Measurements from ENCODE around the gene TFPI. TPM values are rescaled to one million over a fixed set of nuclear protein-coding genes. Genes with fewer than 3 reads are reported as not detected.
"Not testable (repeated sequence)": the region's sequence is repeated elsewhere in the genome, so short reads cannot be mapped to it uniquely, and the experiment has no call there.

The TFPI gene
- total and polyA plus RNA-seq, 3 donors from 2014 or later: 10.5 to 13.5 (median 10.5) TPM

DNA sequence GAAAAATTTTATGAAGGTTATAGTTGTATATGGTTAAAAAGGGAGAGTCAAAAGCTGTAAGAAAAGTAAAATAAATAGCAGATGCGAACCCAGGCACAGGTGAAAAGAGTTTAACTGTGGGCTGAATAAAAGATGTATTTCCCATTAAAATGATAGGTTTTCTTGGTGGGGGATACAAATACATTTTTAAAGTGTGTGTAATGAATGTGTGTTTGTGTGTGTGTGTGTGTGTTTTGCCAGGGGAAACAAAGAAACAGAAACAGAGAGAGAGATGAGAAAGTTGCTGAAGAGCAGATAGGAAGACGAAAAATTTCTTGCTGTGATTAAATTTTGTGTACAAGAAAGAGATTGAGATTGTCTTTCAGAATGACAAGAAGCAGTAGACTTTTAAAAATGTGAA is 12.1 kb downstream of the TFPI start:
- TF ChIP-seq POLR2A (IDR thresholded peaks at IDR 0.05): no peak
- TF ChIP-seq, protein P1, sequence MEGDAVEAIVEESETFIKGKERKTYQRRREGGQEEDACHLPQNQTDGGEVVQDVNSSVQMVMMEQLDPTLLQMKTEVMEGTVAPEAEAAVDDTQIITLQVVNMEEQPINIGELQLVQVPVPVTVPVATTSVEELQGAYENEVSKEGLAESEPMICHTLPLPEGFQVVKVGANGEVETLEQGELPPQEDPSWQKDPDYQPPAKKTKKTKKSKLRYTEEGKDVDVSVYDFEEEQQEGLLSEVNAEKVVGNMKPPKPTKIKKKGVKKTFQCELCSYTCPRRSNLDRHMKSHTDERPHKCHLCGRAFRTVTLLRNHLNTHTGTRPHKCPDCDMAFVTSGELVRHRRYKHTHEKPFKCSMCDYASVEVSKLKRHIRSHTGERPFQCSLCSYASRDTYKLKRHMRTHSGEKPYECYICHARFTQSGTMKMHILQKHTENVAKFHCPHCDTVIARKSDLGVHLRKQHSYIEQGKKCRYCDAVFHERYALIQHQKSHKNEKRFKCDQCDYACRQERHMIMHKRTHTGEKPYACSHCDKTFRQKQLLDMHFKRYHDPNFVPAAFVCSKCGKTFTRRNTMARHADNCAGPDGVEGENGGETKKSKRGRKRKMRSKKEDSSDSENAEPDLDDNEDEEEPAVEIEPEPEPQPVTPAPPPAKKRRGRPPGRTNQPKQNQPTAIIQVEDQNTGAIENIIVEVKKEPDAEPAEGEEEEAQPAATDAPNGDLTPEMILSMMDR (IDR thresholded peaks at IDR 0.05): no peak
- 62 to 67% methylated on average over 2 of the region's 2 CpGs for WGBS, 2 donors
- peak overlapping the region; percentile 75 to 83 for H3K27ac ChIP-seq

DNA sequence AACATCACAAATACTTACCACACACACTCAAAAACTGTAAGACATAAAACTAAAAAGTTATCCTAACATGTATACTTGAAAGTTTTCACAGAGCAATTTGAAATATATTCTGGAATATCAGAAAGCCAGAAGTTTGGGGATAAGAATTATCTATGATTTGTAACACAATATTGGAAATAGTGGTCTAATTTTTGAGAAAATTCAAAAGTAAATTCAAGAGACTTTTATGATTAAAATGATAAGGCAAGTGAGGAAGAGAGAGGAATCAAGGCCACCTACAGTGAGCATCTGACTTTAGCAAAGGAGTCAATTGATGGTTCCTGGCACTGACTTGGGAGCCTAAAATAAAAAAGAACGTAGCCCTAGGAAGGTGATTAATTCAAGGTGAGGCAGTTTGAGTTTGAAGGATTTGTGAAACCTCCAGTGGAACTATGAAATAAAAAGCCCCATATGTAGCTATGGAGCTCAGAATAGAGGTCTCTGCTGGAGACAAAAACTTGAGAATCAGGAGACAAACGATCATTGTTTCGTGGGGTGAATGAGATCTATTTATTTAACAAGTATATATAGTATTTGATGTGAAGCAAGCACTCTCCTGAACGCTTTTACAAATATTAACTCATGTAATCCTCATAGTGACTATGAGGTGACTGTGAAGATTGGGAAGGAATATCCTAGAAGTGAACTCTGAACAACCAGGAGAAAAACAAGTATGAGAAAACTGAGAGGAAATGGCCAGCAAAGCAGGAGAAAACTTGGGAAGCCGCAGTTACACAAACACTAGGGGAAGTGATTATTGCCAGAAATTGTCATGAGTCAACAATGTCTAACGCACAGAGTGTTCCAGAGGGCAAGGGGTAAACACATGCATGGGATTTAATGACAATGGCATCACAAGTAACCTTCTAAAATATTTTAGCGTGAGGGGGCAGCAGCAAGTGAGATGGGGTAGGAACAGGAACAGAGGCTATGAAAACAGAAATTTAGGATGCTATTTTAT is 12.8 kb downstream of the TFPI start:
- Histone ChIP-seq H3K36me3 (ENCODE audit: low read depth, missing control alignments) (no peaks in the 10 kb centered on the region), H3K9me3 (no peaks in the 10 kb centered on the region), H3K27ac (peak overlapping the region; percentile 75 to 83), H3K4me3 (no peak overlapping the region), H3K27me3 (no peaks in the 10 kb centered on the region), H3K4me1 (no peaks in the 10 kb centered on the region)
- TF ChIP-seq, protein P1 (IDR thresholded peaks at IDR 0.05): no peak
- no peak for TF ChIP-seq POLR2A (IDR thresholded peaks at IDR 0.05)
- intact Hi-C loops (cut with DNase I; ENCODE audit: low total_unique reads): no loop called here
- WGBS, 2 donors: 44 to 49% methylated on average over 7 of the region's 7 CpGs
- no peak for DNase-seq

More for the DNA sequence above, 12.1 kb downstream of the TFPI start:
- Histone ChIP-seq H3K36me3 (ENCODE audit: low read depth, missing control alignments) (no peaks in the 10 kb centered on the region), H3K9me3 (no peaks in the 10 kb centered on the region), H3K4me1 (no peaks in the 10 kb centered on the region), H3K4me3 (no peak overlapping the region), H3K27me3 (no peaks in the 10 kb centered on the region)
- intact Hi-C loops (cut with DNase I; ENCODE audit: low total_unique reads): no loop called here
- DNase-seq: no peak

- H3K4me3 ChIP-seq; H3K27ac ChIP-seq; intact Hi-C loops (cut with DNase I; ENCODE audit: low total_unique reads); H3K36me3 ChIP-seq (ENCODE audit: low read depth, missing control alignments); H3K27me3 ChIP-seq; DNase-seq; H3K4me1 ChIP-seq; H3K9me3 ChIP-seq: not testable (repeated sequence)
- 88 to 89% methylated on average over 2 of the region's 2 CpGs for WGBS, 2 donors
These were observed 16.0 kb downstream of the TFPI start for GRCh38 chr2:187538222-187538621.

- H3K27ac ChIP-seq; H3K4me3 ChIP-seq; H3K9me3 ChIP-seq; intact Hi-C loops (cut with DNase I; ENCODE audit: low total_unique reads); DNase-seq; H3K4me1 ChIP-seq; H3K36me3 ChIP-seq (ENCODE audit: low read depth, missing control alignments); H3K27me3 ChIP-seq: not testable (repeated sequence)
- 96 to 97% methylated on average over 1 of the region's 1 CpG for WGBS, 2 donors
These were observed 18.9 kb downstream of the TFPI start for GRCh38 chr2:187535381-187535780.

DNA sequence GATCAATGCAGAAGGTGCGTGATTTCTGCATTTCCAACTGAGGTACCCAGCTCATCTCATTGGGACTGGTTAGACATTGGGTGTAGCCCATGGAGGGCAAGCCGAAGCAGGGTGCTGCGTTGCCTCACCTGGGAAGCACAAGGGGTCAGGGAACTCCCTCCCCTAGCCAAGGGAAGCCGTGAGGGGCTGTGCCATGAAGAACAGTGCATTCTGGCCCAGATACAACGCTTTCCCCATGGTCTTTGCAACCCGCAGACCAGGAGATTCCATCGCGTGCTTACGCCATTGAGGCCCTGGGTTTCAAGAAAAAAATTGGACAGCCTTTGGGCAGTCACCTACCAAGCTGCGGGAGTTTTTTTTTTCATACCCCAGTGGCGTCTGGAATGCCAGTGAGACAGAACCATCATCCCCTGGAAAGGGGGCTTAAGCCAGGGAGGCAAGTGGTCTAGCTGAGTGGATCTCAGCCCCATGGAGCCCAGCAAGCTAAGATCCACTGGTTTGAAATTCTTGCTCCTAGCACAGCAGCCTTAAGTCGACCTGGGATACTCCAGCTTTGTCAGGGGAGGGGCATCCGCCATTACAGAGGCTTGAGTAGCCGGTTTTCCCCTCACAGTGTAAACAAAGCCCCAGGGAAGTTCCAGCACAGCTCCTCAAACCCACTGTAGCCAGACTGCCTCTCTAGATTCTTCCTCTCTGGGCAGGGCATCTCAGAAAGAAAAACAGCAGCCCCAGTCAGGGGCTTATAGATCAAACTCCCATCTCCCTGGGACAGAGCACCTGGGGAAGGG is 21.7 kb downstream of the TFPI start:
- no peak overlapping the region for H3K4me3 ChIP-seq
- H3K9me3 ChIP-seq: no peaks in the 10 kb centered on the region
- intact Hi-C loops (cut with DNase I; ENCODE audit: low total_unique reads): no loop called here
- no peak overlapping the region for H3K27ac ChIP-seq
- no peak for DNase-seq
- no peaks in the 10 kb centered on the region for H3K27me3 ChIP-seq
- H3K36me3 ChIP-seq (ENCODE audit: low read depth, missing control alignments): no peaks in the 10 kb centered on the region
- 84 to 88% methylated on average over 10 to 14 of the region's 14 CpGs for WGBS, 2 donors
- TF ChIP-seq, protein P1 (IDR thresholded peaks at IDR 0.05): no peak
- no peak for TF ChIP-seq POLR2A (IDR thresholded peaks at IDR 0.05)
- no peaks in the 10 kb centered on the region for H3K4me1 ChIP-seq
